Measurements from ENCODE around the gene ABCD1.
"Not testable (repeated sequence)": the region's sequence is repeated elsewhere in the genome, so short reads cannot be mapped to it uniquely, and the experiment has no call there.

ABCD1 gene

DNA sequence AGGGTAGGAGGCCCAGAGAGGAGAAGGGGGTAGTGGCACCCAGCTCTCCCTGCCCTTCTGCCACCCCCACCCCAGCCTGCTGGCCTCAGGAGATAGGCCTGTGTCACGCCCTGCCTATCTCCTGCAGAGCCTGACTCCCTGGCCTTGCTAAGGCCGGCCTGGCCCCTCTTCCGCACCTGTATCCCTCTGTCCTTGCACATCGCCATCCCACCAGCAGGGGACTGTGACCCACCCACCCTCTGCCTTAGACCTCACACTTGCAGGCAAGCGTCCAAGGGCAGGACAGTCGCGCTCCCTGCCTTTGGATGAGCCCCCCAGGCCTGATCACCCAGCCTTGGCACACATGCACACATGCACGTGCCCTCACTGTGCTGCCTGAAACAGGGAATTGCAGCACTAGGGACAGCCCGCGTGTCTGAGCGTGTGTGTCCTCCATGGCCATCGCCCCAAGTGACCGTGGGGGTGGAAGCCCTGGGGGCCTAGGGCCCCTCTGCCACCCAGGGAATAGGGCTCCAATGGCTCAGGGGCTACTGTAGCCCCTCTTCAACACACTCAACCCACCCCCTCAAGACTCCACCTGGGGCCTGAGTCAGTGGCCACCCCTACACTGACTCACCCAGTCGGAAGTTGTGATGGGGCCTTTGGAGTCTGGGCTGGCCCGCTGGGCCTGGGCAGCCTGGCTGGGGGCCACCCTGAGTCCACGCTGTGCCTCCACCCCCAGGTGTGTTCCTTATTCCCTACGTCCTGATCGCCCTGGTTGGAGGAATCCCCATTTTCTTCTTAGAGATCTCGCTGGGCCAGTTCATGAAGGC lies 34.8 kb upstream of the ABCD1 start:
- Histone ChIP-seq H3K36me3 (ENCODE audit: control insufficient read depth, insufficient read depth, low read length) (no peaks in the 10 kb centered on the region), H3K9ac (ENCODE audit: low read length) (no peak overlapping the region), H3K4me3 (ENCODE audit: low read length) (peak overlapping the region; percentile 49), H3K27me3 (ENCODE audit: control insufficient read depth, insufficient read depth, low read length) (no peaks in the 10 kb centered on the region), H3K27ac (ENCODE audit: low read depth, low read length) (peak overlapping the region; percentile 73), H3K4me1 (ENCODE audit: control insufficient read depth, insufficient read depth, low read length) (peaks cover 3% of the 10 kb centered on the region)

DNA sequence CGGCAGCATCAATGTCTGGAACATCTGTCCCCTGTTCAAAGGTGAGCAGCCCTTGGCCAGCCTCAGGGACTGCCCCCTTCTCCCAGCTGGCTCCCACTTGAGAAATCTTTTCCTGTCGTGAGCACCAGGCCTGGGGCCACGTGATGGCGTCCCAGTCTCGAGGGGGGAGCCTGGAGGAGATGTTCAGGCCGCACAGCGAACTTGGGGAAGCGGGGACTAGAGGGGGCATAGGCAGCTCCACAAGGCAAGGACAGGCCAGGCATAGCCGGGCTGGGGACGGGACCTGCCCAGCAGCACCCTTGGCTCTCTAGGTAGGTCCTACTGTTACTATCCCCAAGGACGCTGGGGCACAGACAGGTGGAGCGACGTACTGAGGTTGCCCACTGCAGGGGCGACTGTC lies 34.2 kb upstream of the ABCD1 start:
- H3K36me3 ChIP-seq (ENCODE audit: control insufficient read depth, insufficient read depth, low read length) = no peaks in the 10 kb centered on the region
- H3K4me1 ChIP-seq (ENCODE audit: control insufficient read depth, insufficient read depth, low read length) = peaks cover 3% of the 10 kb centered on the region
- H3K27me3 ChIP-seq (ENCODE audit: control insufficient read depth, insufficient read depth, low read length) = no peaks in the 10 kb centered on the region
- H3K27ac ChIP-seq (ENCODE audit: low read depth, low read length) = peak overlapping the region; percentile 73
- H3K9ac ChIP-seq (ENCODE audit: low read length) = no peak overlapping the region
- peak overlapping the region; percentile 21 for H3K4me3 ChIP-seq (ENCODE audit: low read length)

DNA sequence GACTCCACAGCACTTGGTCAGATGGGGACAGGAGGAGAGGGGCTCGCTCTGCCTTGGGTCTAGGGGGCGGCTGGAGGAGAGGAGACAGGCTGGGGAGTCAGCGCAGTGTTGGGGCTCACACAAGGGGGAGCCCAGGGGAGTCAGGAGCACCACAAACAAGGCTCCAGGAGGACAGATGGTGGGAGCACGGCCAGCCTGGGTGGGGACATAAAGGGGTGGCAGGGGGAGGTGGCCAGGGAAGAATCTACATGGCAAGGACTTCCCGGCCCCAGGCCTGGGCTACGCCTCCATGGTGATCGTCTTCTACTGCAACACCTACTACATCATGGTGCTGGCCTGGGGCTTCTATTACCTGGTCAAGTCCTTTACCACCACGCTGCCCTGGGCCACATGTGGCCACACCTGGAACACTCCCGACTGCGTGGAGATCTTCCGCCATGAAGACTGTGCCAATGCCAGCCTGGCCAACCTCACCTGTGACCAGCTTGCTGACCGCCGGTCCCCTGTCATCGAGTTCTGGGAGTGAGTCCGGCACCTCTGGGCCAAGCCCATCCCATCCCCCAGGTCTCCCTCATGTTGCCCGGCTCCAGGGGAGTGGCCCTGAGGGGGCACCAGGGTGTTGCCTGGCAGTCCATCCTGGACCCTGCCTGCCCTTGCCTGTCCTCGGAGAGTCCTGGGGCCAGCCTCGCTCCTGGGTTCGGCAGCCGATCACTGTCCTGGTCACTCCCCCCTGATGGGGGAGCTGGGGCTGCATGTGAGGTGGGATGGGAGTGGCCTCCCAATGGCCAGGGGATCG lies 33.4 kb upstream of the ABCD1 start:
- not testable (repeated sequence) for H3K4me1 ChIP-seq (ENCODE audit: control insufficient read depth, insufficient read depth, low read length); H3K27me3 ChIP-seq (ENCODE audit: control insufficient read depth, insufficient read depth, low read length); H3K9ac ChIP-seq (ENCODE audit: low read length); H3K27ac ChIP-seq (ENCODE audit: low read depth, low read length); H3K4me3 ChIP-seq (ENCODE audit: low read length); H3K36me3 ChIP-seq (ENCODE audit: control insufficient read depth, insufficient read depth, low read length)

DNA sequence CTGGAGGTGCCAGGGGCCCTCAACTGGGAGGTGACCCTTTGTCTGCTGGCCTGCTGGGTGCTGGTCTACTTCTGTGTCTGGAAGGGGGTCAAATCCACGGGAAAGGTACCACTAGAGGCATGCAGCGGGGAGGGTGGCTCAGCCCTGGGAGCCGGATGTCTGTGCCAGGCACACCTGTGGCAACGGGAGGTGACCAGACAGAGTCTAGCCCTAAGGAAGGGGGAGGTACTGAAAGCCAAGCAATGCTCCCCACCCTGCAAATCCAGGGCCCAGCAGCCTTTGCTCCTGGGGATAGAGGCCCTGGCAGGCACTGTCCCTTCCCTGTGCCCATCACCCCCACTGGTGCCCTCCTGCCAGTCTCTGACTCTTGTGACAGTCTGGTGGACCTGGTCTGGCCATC lies 32.7 kb upstream of the ABCD1 start:
- no peaks in the 10 kb centered on the region for H3K27me3 ChIP-seq (ENCODE audit: control insufficient read depth, insufficient read depth, low read length)
- H3K27ac ChIP-seq (ENCODE audit: low read depth, low read length) = no peak overlapping the region
- H3K4me3 ChIP-seq (ENCODE audit: low read length) = no peak overlapping the region
- peaks cover 3% of the 10 kb centered on the region for H3K4me1 ChIP-seq (ENCODE audit: control insufficient read depth, insufficient read depth, low read length)
- no peaks in the 10 kb centered on the region for H3K36me3 ChIP-seq (ENCODE audit: control insufficient read depth, insufficient read depth, low read length)
- no peak overlapping the region for H3K9ac ChIP-seq (ENCODE audit: low read length)

DNA sequence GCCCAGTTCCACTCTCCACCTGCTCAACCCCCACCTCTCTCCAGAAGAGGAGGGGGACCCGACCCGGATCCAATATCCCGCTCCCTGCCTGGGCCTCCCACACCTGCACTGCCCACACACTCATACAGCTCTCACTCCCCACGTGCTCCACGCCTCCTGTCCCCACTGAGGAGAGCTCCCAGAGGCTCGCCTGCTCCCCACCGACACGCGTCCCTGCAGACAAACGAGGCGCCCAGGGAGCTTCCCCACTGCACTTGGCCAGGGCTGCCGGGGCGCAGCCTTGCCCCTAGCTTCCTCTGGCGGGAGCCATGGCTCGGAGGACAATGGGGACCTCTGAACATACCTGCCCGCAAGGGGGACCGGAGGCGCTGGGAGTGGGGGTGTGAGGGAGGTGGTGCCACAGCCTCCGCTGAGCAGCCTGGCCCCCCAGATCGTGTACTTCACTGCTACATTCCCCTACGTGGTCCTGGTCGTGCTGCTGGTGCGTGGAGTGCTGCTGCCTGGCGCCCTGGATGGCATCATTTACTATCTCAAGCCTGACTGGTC lies 32.0 kb upstream of the ABCD1 start:
- no peaks in the 10 kb centered on the region for H3K27me3 ChIP-seq (ENCODE audit: control insufficient read depth, insufficient read depth, low read length)
- H3K9ac ChIP-seq (ENCODE audit: low read length) = no peak overlapping the region
- no peak overlapping the region for H3K4me3 ChIP-seq (ENCODE audit: low read length)

DNA sequence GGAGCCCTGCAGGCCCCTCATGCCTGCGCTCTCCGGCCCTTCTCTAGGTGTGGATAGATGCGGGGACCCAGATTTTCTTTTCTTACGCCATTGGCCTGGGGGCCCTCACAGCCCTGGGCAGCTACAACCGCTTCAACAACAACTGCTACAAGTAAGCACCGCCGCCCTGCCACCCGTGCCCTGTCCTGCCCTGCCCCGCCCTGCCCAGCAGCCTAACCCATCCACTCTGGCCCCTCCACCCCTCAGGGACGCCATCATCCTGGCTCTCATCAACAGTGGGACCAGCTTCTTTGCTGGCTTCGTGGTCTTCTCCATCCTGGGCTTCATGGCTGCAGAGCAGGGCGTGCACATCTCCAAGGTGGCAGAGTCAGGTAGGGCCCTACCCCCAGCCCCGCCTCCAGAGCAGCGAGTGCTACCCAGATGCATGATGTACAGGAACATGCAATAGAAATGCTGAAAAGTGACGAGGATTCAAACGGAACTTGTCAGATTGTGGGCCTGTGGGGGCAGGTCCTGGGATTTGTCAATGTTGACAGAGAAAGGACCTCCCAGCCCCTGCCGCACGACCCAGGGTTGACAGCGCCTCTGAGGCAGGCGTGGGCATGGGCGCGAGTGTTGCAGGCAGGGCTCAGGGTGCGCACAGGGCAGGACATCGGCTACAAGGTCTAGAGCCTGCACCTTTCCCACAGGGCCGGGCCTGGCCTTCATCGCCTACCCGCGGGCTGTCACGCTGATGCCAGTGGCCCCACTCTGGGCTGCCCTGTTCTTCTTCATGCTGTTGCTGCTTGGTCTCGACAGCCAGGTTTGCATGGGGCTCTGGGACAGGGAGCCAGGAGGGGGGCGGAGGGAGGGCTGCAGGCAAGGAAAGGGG lies 31.2 kb upstream of the ABCD1 start:
- Histone ChIP-seq H3K4me3 (ENCODE audit: low read length) (no peak overlapping the region), H3K9ac (ENCODE audit: low read length) (no peak overlapping the region), H3K27ac (ENCODE audit: low read depth, low read length) (peak overlapping the region; percentile 51), H3K27me3 (ENCODE audit: control insufficient read depth, insufficient read depth, low read length) (no peaks in the 10 kb centered on the region), H3K36me3 (ENCODE audit: control insufficient read depth, insufficient read depth, low read length) (no peaks in the 10 kb centered on the region), H3K4me1 (ENCODE audit: control insufficient read depth, insufficient read depth, low read length) (peaks cover 3% of the 10 kb centered on the region)

More for the DNA sequence above, 32.0 kb upstream of the ABCD1 start:
- Histone ChIP-seq H3K4me1 (ENCODE audit: control insufficient read depth, insufficient read depth, low read length) (peaks cover 3% of the 10 kb centered on the region), H3K27ac (ENCODE audit: low read depth, low read length) (no peak overlapping the region), H3K36me3 (ENCODE audit: control insufficient read depth, insufficient read depth, low read length) (no peaks in the 10 kb centered on the region)

DNA sequence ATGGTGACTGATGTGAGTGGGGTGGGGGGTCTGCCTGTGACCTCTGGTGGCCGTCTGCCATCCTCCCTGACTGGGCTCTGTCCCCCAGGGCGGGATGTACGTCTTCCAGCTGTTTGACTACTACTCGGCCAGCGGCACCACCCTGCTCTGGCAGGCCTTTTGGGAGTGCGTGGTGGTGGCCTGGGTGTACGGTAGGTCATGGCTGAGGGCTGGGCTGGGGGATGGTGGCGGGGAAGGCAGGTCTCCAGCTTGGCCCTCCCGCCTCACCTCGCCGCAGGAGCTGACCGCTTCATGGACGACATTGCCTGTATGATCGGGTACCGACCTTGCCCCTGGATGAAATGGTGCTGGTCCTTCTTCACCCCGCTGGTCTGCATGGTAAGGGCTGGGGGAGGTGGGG lies 30.4 kb upstream of the ABCD1 start:
- H3K4me1 ChIP-seq (ENCODE audit: control insufficient read depth, insufficient read depth, low read length); H3K9ac ChIP-seq (ENCODE audit: low read length); H3K4me3 ChIP-seq (ENCODE audit: low read length); H3K36me3 ChIP-seq (ENCODE audit: control insufficient read depth, insufficient read depth, low read length); H3K27me3 ChIP-seq (ENCODE audit: control insufficient read depth, insufficient read depth, low read length); H3K27ac ChIP-seq (ENCODE audit: low read depth, low read length): not testable (repeated sequence)

DNA sequence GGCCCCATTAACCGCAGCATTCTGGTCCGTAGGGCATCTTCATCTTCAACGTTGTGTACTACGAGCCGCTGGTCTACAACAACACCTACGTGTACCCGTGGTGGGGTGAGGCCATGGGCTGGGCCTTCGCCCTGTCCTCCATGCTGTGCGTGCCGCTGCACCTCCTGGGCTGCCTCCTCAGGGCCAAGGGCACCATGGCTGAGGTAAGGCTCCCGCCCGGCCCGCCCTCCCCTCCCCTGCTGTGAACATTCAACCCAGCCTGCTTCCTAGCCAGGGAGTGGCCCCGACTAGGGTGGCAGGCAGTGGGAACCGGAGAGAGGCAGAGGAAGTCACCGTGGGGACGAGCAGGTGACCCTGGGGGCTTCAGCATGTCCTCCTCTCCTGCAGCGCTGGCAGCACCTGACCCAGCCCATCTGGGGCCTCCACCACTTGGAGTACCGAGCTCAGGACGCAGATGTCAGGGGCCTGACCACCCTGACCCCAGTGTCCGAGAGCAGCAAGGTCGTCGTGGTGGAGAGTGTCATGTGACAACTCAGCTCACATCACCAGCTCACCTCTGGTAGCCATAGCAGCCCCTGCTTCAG lies 29.9 kb upstream of the ABCD1 start:
- no peaks in the 10 kb centered on the region for H3K36me3 ChIP-seq (ENCODE audit: control insufficient read depth, insufficient read depth, low read length)
- H3K9ac ChIP-seq (ENCODE audit: low read length) = no peak overlapping the region
- H3K4me1 ChIP-seq (ENCODE audit: control insufficient read depth, insufficient read depth, low read length) = peaks cover 2% of the 10 kb centered on the region
- no peak overlapping the region for H3K4me3 ChIP-seq (ENCODE audit: low read length)
- H3K27ac ChIP-seq (ENCODE audit: low read depth, low read length) = no peak overlapping the region
- H3K27me3 ChIP-seq (ENCODE audit: control insufficient read depth, insufficient read depth, low read length) = no peaks in the 10 kb centered on the region

DNA sequence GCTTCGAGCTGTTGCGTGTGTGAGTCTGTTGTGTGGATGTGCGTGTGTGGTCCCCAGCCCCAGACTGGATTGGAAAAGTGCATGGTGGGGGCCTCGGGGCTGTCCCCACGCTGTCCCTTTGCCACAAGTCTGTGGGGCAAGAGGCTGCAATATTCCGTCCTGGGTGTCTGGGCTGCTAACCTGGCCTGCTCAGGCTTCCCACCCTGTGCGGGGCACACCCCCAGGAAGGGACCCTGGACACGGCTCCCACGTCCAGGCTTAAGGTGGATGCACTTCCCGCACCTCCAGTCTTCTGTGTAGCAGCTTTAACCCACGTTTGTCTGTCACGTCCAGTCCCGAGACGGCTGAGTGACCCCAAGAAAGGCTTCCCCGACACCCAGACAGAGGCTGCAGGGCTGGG lies 28.6 kb upstream of the ABCD1 start:
- Histone ChIP-seq H3K27me3 (ENCODE audit: control insufficient read depth, insufficient read depth, low read length) (no peaks in the 10 kb centered on the region), H3K4me1 (ENCODE audit: control insufficient read depth, insufficient read depth, low read length) (peaks cover 4% of the 10 kb centered on the region), H3K27ac (ENCODE audit: low read depth, low read length) (no peak overlapping the region), H3K36me3 (ENCODE audit: control insufficient read depth, insufficient read depth, low read length) (no peaks in the 10 kb centered on the region), H3K9ac (ENCODE audit: low read length) (no peak overlapping the region), H3K4me3 (ENCODE audit: low read length) (no peak overlapping the region)

DNA sequence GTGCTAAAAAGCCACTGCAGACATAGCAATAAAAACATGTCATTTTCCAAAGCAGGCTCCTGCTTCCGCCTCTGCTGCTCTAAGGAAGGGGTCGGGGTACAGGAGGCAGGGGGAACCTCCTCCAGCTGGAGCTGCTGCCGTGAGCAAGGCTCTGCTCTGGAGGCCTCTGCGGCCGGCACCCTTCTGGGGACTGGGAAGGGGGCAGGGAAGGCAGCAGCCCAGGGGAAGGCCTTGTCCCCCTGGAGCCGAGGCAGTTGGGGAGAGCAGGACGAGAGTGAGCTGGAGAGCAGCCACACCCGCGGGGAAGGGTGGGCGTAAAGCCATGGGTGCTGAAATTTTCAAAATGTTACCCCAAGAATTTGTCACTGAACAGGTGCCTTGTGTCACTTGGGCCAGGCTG lies 28.1 kb upstream of the ABCD1 start:
- H3K4me1 ChIP-seq (ENCODE audit: control insufficient read depth, insufficient read depth, low read length); H3K36me3 ChIP-seq (ENCODE audit: control insufficient read depth, insufficient read depth, low read length); H3K27me3 ChIP-seq (ENCODE audit: control insufficient read depth, insufficient read depth, low read length); H3K4me3 ChIP-seq (ENCODE audit: low read length); H3K9ac ChIP-seq (ENCODE audit: low read length); H3K27ac ChIP-seq (ENCODE audit: low read depth, low read length): not testable (repeated sequence)

DNA sequence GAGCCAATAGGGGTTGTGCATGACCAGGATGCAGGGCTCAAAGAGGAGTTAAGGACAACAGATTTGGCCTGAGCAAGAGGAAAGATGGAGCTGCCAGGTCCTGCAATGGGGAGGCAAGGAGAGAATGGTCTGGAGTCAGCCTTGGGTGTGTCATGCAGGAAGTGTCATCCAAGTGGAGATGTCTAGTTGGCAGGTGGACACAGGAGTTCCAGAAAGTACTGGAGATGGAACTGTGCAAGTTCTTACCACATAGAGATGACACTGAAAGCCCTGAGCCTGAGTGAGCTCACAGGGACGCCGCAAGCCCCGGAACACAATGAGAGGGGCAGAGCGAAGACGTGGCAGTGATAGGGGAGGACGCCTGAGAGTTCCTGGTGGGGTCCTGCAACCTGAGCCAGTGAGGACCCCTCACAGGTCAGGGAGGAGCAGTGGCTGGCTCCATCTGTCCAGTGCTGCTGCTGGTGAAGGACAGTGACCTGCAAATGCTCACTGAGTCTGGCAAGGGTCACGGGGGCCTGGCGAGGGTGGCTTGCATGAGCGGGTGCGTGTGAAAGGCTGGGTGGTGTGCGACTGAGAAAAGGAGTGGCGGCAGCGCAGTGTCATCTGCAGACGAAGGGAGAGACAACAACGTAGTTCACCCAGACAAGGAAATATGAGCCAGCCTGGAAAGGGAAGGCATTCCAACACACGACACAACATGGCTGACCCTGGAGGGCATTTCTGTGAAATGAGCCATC lies 27.5 kb upstream of the ABCD1 start:
- H3K27ac ChIP-seq (ENCODE audit: low read depth, low read length); H3K36me3 ChIP-seq (ENCODE audit: control insufficient read depth, insufficient read depth, low read length); H3K9ac ChIP-seq (ENCODE audit: low read length); H3K4me1 ChIP-seq (ENCODE audit: control insufficient read depth, insufficient read depth, low read length); H3K4me3 ChIP-seq (ENCODE audit: low read length); H3K27me3 ChIP-seq (ENCODE audit: control insufficient read depth, insufficient read depth, low read length): not testable (repeated sequence)

Measured in rectal smooth muscle tissue (tissue), 1 donor.